Activated naive CD4-positive, alpha-beta T cell treated with Interleukin-2 at 50 U/mL for 16 hours (primary cell): Measurements from ENCODE around the gene ATP2A2.
"Not testable (repeated sequence)": the region's sequence is repeated elsewhere in the genome, so short reads cannot be mapped to it uniquely, and the experiment has no call there.

Experiments used
- DNase-seq: peaks from one replicate; pipeline ENCODE4 v3.0.0-alpha.2; 2020

The ATP2A2 gene

GRCh38 chr12:110280779-110281548 is at the start of gene ATP2A2:
Gene ATP2A2, plus strand, starts transcription at chr12:110281247. Its CDS starts 543 bp downstream, at chr12:110281790.
- DNase-seq, result peak; percentile 88

DNA sequence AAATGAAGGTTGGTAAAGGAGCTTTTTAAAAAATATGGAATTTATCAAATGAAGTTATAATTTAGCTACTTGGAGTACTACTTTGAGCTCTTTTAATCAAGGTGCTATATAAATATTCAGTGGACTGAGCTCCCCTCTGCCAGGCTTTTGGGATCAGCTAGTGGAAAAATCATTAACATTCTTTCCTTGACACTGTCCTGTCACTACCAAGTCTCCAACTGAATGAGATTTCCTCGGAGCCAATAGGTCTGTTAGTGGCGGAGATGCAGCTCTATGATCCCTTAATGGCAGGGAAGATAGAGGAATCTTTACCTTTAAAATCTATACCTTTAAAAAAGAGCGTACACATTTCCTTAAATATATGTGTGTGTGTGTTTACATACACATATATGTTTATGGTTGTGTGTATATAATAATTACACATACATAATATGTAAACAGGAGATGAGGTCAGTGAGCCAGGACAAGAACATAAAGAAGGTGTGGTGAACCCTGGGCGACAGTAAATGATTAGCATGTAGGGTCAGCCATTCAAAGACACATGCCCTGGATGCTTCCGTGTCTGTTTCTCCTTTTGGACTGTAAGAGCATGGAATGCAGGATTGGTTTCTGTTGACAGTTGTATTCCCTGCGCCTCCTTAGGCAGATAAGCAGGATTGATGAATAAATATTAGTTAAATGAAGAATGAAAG is 47.7 kb upstream of the ATP2A2 start:
- no peak for DNase-seq

DNA sequence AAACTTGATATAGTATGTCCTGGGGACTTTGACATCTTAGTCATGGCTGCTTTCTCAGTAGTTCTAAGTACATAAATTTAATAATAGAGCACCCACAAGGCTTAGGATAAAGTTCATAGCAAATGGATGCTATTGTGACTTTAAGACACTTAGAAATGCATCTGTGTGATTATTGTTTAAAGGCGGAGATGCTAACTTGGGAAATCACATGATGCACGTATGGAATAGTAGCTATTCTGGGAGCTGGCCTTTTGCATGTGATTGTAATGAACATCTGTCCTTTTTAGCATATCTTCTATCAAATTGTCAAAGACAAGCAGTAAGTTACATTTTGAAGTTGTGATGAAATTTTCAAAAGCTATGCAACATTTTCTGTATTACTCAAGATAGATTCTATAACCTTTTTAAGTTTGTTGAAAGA is 46.7 kb upstream of the ATP2A2 start:
- no peak for DNase-seq

GRCh38 chr12:110234755-110235154 is 46.3 kb upstream of the ATP2A2 start:
- DNase-seq, result no peak

- no peak for DNase-seq
These were observed 45.7 kb upstream of the ATP2A2 start for GRCh38 chr12:110235383-110235782.

DNA sequence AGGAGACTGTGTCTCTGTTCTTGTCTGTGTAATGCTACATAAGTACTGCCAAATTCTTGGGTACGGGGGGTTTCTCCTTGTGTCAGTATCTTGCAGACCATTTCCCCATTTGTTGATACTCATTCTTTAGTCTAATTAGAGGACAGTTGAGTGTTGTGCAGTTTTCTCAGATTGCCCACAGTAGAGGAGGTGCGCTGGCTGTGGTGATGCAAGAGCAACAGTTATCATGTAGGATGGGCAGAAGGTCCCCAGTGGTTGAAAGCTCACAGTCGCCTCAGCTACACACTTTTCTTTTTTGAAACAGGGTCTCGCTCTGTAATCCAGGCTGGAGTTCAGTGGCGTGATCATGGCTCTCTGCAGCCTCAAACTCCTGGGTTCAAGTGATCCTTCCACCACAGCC is 37.8 kb upstream of the ATP2A2 start:
- DNase-seq, result no peak

- DNase-seq, result no peak
These were observed 36.7 kb upstream of the ATP2A2 start for GRCh38 chr12:110244372-110244771.

DNA sequence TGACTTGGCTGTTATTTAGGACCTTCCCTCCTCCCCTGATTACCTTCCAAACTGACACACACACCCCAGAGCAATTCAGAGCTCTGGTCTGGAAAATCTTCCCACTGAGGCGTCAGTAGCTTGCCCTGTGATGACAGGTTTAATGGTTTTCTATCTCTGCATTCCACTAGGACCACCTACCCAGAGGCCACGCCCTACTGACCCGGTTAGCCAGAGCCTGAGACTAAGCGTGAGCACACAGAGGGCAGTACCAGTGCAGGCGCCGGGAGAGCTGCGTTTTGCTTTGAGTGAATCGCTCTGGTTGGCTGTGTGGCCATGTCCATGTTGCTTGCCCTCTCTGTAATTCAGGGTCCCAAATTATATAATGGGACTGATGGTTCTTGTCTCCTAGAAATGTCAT is 36.2 kb upstream of the ATP2A2 start:
- DNase-seq, result no peak

- peak; percentile 57 for DNase-seq
These were observed 35.7 kb upstream of the ATP2A2 start for GRCh38 chr12:110245369-110245772.

DNA sequence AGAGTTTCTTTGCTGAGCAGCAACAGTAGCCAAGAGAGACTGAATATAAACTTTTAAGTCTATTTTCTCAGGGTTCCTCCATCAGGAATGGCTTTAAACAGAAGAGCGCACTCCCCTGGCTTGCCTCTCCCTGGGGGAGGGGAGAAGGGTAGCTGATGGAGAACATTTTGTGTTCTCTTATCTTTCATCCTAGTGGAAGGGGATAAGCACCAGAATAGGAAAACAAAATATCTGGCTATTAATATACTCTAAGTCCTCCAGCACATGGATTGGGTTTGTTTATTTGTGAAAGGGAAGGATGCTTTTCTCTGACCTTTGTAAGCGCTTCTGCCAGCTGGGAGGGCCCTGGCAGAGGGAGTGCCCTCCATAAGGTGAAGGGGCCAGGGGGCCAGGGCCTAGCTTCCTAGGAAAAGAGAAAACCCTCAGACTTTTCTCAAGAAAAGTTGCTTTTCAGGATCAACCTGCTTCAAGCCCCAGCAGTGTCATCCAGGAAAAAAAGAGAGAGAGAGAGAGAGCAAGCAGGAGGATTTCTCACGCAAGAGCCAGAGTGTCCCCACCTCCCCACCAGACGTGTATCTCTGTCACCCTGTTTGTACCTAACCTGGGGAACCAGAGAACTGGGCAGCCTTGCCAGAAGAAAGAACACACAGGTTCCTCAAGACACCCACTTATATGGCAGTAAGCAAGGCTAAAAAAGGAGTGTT is 34.3 kb upstream of the ATP2A2 start:
- DNase-seq, result no peak

- no peak for DNase-seq
These were observed 33.5 kb upstream of the ATP2A2 start for GRCh38 chr12:110247340-110248095.

GRCh38 chr12:110248096-110248447 is 33.0 kb upstream of the ATP2A2 start:
- no peak for DNase-seq

GRCh38 chr12:110249105-110249504 is 31.9 kb upstream of the ATP2A2 start:
- DNase-seq, result no peak

DNA sequence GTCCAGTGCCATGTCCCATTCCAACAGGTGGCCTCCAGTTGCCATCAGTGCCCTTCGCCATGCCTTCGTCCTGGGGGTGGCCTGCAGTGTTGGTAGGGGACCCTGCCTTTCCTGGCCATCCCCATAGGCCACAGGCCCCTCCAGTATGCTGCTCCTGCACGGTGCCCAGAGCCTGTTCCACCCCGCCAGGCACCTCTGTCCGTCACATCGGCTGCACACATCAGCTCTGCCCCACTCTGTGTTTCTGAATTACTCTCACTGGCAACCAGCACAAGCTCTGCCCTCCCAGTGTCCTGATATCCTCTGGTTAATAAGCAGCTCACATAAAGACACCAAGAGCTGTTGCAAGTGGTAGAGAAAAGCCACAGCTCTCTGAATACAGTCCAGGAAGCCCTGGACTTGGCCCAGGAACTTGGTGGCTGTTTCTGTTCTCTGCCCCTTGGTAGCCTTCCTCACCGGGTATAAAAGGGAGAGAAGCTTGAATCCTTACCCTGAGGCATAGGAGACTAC is 31.3 kb upstream of the ATP2A2 start:
- no peak for DNase-seq

- DNase-seq, result no peak
These were observed 29.7 kb upstream of the ATP2A2 start for GRCh38 chr12:110251381-110251780.

DNA sequence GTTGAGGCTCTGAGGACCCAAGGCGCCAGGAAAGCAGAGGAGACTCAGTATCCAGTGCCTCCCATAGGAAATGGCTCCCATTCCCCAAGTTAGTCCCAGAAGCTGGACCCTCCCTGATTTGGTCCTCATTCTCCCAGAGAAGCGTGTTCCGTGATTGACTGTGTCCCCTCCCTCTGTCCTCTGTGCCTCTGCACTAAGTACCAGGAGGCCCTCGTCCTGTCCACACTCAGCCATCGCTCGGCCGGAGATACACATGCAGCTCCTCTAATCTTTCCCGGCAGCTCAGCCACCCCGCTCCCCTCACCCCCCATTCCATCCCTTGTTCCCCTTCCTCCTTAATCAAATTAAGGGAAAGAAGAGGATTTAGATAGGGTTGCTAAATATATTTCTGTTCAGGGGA is 28.3 kb upstream of the ATP2A2 start:
- no peak for DNase-seq

GRCh38 chr12:110253176-110253575 is 27.9 kb upstream of the ATP2A2 start:
- DNase-seq, result no peak

DNA sequence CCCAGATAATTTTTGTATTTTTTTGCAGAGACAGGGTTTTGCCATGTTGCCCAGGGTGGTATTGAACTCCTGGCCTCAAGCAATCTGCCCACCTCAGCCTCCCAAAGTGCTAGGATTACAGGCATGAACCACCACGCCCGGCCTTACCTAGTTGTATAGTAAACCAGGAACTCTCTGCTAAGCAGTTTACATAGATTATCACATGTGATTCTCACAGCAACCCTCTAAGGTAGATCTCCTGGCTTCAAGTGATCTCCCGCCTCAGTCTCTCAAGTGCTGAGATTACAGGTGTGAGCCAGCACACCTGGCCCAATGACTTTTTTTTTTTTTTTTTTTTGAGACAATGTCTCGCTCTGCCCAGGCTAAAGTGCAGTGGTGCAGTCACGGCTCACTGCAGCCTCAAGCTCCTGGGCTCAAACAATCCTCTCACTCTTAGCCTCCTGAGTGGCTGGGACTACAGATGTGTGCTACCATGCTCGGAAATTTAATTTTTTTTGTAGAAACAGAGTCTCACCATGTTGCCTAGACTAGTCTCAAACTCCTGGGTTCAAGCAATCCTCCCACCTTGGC is 26.0 kb upstream of the ATP2A2 start:
- DNase-seq, result no peak

- not testable (repeated sequence) for DNase-seq
These were observed 25.1 kb upstream of the ATP2A2 start for GRCh38 chr12:110255890-110256456.

GRCh38 chr12:110256780-110257431 is 24.1 kb upstream of the ATP2A2 start:
- no peak for DNase-seq

DNA sequence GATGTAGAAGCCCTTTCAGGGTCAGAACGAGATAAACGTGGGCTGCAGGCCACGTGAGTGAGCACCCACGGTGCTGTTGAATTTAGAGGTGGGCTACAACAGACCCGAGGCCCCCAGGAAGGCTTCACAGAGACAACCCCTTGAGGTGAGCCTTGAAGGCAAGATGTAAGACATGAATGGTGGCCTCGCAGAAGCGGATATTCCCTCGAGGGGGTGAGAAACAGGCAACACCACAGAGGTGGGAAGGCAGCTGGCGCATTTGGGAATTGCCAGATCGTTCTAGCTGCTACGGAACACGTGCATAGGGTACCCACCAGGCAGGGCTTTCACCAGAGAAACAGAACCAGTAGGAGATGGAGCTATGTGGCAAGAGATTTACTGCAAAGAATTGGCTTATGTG is 22.6 kb upstream of the ATP2A2 start:
- DNase-seq, result no peak
